A549 (cell line): ENCODE data around the gene BEST2. TPM values are rescaled to one million over a fixed set of nuclear protein-coding genes. Genes with fewer than 3 reads are reported as not detected.

Source experiments
- ATAC-seq, 2 experiments: fragments of 200-7000 bp in 1 of 2; fragments of >200 bp in 1 of 2; cut with Nextera tagmentation in 1 of 2; cut with Tn5 transposase in 1 of 2; 3 replicates each; pipeline versions ENCODE4 v1.8.0 to v1.9.1; 2018 to 2020; ENCODE audit warnings: mild to moderate bottlenecking in 1 of 2, moderate library complexity in 1 of 2
- CTCF ChIA-PET: fragments of 300-600 bp; sonication (Branson Sonifier 250); formaldehyde crosslinking; extraction: SDS; loops from one replicate; lab custom pipeline; 2021; ENCODE audit warnings: antibody characterized with exemption, inconsistent platforms; lab: Yijun Ruan, JAX
- POLR2A ChIA-PET: fragments of 350-600 bp; formaldehyde crosslinking; extraction: SDS; loops from one replicate; lab custom pipeline; 2021; ENCODE audit warnings: antibody characterized with exemption, inconsistent platforms; lab: Yijun Ruan, JAX
- DNase-seq, 2 experiments: peaks; one replicate each; pipeline versions ENCODE4 v3.0.0 to v3.0.0-alpha.2; 2011 to 2016; ENCODE audit warnings: low read depth in 1 of 2, low spot score in 1 of 2
- FAIRE-seq: peaks from 2 replicates; lab custom pipeline; 2011; peaks lifted over from hg19 to GRCh38; lab: Jason Lieb, UNC
- H3K27ac ChIP-seq, 2 experiments: fragments of >200 bp; sonication (Bioruptor Twin); formaldehyde crosslinking; 3 replicates each; pipeline ENCODE4 v1.5.1; 2016 to 2017
- H3K4me1 ChIP-seq: fragments of >200 bp; sonication (Bioruptor Twin); formaldehyde crosslinking; 3 replicates; pipeline ENCODE4 v1.6.1; 2016
- H3K4me2 ChIP-seq: fragments of >200 bp; sonication (Bioruptor Twin); formaldehyde crosslinking; 3 replicates; pipeline ENCODE4 v1.6.1; 2016
- H3K4me3 ChIP-seq: fragments of >200 bp; sonication (Bioruptor Twin); formaldehyde crosslinking; 3 replicates; pipeline ENCODE4 v1.5.1; 2016
- H3K9me3 ChIP-seq: fragments of >200 bp; sonication (Bioruptor Twin); formaldehyde crosslinking; 3 replicates; pipeline ENCODE4 v1.6.1; 2016
- BHLHE40 ChIP-seq: IDR thresholded peaks from 2 replicates; pipeline ENCODE4 v1.6.1; 2012; ENCODE audit warnings: low read depth, low read length, inconsistent platforms
- CBX2 ChIP-seq: fragments of 200-600 bp; sonication (generic); IDR thresholded peaks from 2 replicates; pipeline ENCODE4 v1.6.1; 2016; ENCODE audit warnings: low read depth, mild to moderate bottlenecking, borderline replicate concordance
- CHD2 ChIP-seq: fragments of 150-350 bp; IDR thresholded peaks from 2 replicates; pipeline ENCODE4 v1.6.1; 2014; ENCODE audit warnings: low read length; ENCODE audit not compliant: partially characterized antibody
- HEYL ChIP-seq: fragments of 250-450 bp; sonication (Bioruptor Pico); IDR thresholded peaks from 2 replicates; pipeline ENCODE4 v1.8.0; 2021; ENCODE audit warnings: mild to moderate bottlenecking, moderate library complexity
- HOXA7 ChIP-seq: fragments of 250-450 bp; sonication (Bioruptor Pico); IDR thresholded peaks from 2 replicates; pipeline ENCODE4 v1.5.0; 2020; ENCODE audit warnings: mild to moderate bottlenecking, moderate library complexity
- HOXB13 ChIP-seq: fragments of 250-450 bp; sonication (Bioruptor Pico); IDR thresholded peaks from 2 replicates; pipeline ENCODE4 v1.5.0; 2020; ENCODE audit warnings: low read depth, mild to moderate bottlenecking, moderate library complexity
- KDM1A ChIP-seq: fragments of 200-600 bp; sonication (generic); IDR thresholded peaks from 2 replicates; pipeline ENCODE4 v1.6.1; 2016; ENCODE audit warnings: low read depth, mild to moderate bottlenecking
- MAZ ChIP-seq: fragments of 150-350 bp; IDR thresholded peaks from 2 replicates; pipeline ENCODE4 v1.6.1; 2014; ENCODE audit warnings: antibody characterized with exemption, low read depth, low read length, borderline replicate concordance
- MYC ChIP-seq: IDR thresholded peaks from 2 replicates; pipeline ENCODE4 v1.6.1; 2012; ENCODE audit warnings: mild to moderate bottlenecking, inconsistent platforms, low read length, improper control_type of control experiment, borderline replicate concordance
- RCOR1 ChIP-seq: fragments of 150-350 bp; IDR thresholded peaks from 2 replicates; pipeline ENCODE4 v1.6.1; 2014; ENCODE audit warnings: antibody characterized with exemption, low read length, low read depth
- RNF2 ChIP-seq: fragments of 200-600 bp; sonication (generic); IDR thresholded peaks from 2 replicates; pipeline ENCODE4 v1.6.1; 2016; ENCODE audit warnings: low read depth, mild to moderate bottlenecking, antibody characterized with exemption, moderate library complexity, borderline replicate concordance
- ZNF302 ChIP-seq: fragments of 250-450 bp; sonication (Bioruptor Pico); IDR thresholded peaks from 2 replicates; pipeline ENCODE4 v1.9.0; 2021; ENCODE audit warnings: inconsistent platforms, mild to moderate bottlenecking, moderate library complexity
- WGBS: methylation state at CpG from one replicate; pipeline ENCODE4 v1.1.6; 2017; ENCODE audit errors: missing lambda C conversion rate; 5-methylcytosine and 5-hydroxymethylcytosine counted together
- polyA plus RNA-seq, 4 experiments: library from polyadenylated mRNA; depleted of rRNA in 3 of 4; stranded (reverse); fragments of >200 nt; fragmentation: RNase III in 1 of 4; extraction: RNeasy Plus Mini Kit Qiagen cat#74134 plus additional on column Dnase treatment in 1 of 4; gene quantifications; 2 replicates in 3 of 4; 3 replicates in 1 of 4; pipeline ENCODE4 v1.2.3, GENCODE V29; 2011 to 2017
- TF ChIP-seq, protein P1 (sequence below): fragments of 200-600 bp; sonication (generic); IDR thresholded peaks from 2 replicates; pipeline ENCODE4 v1.6.1; 2016; ENCODE audit warnings: antibody characterized with exemption, mild to moderate bottlenecking, moderate library complexity
- TF ChIP-seq, protein P2 (sequence below): fragments of >200 bp; sonication (Bioruptor Twin); formaldehyde crosslinking; IDR thresholded peaks from 2 replicates; pipeline ENCODE4 v1.6.1; 2016
- TF ChIP-seq, protein P3 (sequence below): fragments of >200 bp; sonication (Bioruptor Twin); formaldehyde crosslinking; IDR thresholded peaks from 3 replicates; pipeline ENCODE4 v1.5.1; 2016

BEST2 gene
- polyA plus RNA-seq, 2 of the 4 experiments (the other 2 are of a cell fraction) = not detected

DNA sequence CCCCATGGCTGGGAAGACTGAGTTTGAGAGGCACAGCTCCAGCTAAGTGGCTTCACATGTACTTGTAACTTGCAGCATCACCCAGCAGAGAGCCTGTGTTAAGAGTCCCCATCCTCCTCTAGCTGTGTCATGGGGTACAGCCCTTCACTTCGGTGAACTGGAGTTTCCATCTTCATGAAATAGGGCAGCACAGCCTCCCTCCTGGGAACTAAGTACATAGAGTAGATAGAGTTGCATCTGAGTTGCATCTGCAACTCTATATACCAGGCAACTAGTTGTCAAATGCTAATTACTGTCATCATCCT lies 48.8 kb downstream of the BEST2 start:
- no peak overlapping the region for H3K4me2 ChIP-seq
- H3K4me3 ChIP-seq = no peak overlapping the region
- no peak for ATAC-seq
- FAIRE-seq = no peak
- POLR2A ChIA-PET = no interaction called here
- CTCF ChIA-PET = interaction anchor here (1.3 to 17.4 kb wide), 3 partner anchors 33 to 123 kb away, joined by 3 to 901 read pairs (median 44); partner anchors contain the start of gene HOOK2
- H3K27ac ChIP-seq = no peak overlapping the region
- no peaks in the 10 kb centered on the region for H3K9me3 ChIP-seq
- no peak for DNase-seq
- no peak for TF ChIP-seq BHLHE40
- TF ChIP-seq, protein P1, sequence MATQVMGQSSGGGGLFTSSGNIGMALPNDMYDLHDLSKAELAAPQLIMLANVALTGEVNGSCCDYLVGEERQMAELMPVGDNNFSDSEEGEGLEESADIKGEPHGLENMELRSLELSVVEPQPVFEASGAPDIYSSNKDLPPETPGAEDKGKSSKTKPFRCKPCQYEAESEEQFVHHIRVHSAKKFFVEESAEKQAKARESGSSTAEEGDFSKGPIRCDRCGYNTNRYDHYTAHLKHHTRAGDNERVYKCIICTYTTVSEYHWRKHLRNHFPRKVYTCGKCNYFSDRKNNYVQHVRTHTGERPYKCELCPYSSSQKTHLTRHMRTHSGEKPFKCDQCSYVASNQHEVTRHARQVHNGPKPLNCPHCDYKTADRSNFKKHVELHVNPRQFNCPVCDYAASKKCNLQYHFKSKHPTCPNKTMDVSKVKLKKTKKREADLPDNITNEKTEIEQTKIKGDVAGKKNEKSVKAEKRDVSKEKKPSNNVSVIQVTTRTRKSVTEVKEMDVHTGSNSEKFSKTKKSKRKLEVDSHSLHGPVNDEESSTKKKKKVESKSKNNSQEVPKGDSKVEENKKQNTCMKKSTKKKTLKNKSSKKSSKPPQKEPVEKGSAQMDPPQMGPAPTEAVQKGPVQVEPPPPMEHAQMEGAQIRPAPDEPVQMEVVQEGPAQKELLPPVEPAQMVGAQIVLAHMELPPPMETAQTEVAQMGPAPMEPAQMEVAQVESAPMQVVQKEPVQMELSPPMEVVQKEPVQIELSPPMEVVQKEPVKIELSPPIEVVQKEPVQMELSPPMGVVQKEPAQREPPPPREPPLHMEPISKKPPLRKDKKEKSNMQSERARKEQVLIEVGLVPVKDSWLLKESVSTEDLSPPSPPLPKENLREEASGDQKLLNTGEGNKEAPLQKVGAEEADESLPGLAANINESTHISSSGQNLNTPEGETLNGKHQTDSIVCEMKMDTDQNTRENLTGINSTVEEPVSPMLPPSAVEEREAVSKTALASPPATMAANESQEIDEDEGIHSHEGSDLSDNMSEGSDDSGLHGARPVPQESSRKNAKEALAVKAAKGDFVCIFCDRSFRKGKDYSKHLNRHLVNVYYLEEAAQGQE = no peak
- no CpG with 5 or more reads among the region's 1 CpG for WGBS
- H3K4me1 ChIP-seq = peaks cover 9% of the 10 kb centered on the region

DNA sequence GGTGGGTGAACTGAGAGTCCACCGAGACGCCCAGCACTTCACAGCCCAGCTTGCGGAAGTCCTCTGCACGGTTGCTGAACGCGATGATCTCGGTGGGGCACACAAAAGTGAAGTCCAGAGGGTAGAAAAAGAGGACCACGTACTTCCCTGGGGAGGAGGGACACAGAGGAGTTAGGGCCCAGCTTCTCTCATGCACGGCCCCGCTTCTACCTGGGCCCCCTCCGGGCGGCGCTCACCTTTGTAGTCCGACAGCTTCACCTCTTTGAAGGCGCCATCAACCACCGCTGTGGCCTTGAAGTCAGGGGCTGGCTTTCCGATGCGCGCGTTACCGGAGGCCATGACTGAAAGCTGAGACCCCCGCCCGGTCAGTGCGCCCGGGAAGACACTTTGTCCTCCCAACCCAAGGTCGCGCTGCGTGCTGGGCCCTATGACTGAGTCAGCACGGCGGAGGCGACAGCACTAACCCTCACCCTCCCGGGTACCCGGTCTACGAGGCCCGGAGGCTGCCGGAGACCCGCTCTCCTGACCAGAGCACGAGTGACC lies 49.4 kb downstream of the BEST2 start:
- H3K4me1 ChIP-seq = peaks cover 4% of the 10 kb centered on the region
- TF ChIP-seq, protein P2, sequence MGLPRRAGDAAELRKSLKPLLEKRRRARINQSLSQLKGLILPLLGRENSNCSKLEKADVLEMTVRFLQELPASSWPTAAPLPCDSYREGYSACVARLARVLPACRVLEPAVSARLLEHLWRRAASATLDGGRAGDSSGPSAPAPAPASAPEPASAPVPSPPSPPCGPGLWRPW = no peak
- TF ChIP-seq HEYL = no peak
- no peak for TF ChIP-seq RCOR1
- no peak for TF ChIP-seq KDM1A
- no peak for TF ChIP-seq MAZ
- TF ChIP-seq HOXA7 (CRISPR knock-in tag) = no peak
- TF ChIP-seq, protein P3, sequence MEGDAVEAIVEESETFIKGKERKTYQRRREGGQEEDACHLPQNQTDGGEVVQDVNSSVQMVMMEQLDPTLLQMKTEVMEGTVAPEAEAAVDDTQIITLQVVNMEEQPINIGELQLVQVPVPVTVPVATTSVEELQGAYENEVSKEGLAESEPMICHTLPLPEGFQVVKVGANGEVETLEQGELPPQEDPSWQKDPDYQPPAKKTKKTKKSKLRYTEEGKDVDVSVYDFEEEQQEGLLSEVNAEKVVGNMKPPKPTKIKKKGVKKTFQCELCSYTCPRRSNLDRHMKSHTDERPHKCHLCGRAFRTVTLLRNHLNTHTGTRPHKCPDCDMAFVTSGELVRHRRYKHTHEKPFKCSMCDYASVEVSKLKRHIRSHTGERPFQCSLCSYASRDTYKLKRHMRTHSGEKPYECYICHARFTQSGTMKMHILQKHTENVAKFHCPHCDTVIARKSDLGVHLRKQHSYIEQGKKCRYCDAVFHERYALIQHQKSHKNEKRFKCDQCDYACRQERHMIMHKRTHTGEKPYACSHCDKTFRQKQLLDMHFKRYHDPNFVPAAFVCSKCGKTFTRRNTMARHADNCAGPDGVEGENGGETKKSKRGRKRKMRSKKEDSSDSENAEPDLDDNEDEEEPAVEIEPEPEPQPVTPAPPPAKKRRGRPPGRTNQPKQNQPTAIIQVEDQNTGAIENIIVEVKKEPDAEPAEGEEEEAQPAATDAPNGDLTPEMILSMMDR = no peak
- no peak overlapping the region for H3K27ac ChIP-seq
- POLR2A ChIA-PET = no interaction called here
- ATAC-seq = no peak
- 94% methylated on average over 17 of the region's 38 CpGs for WGBS
- DNase-seq = no peak
- FAIRE-seq = no peak
- H3K4me3 ChIP-seq = no peak overlapping the region
- H3K9me3 ChIP-seq = no peaks in the 10 kb centered on the region
- CTCF ChIA-PET = interaction anchor here (17.4 kb wide), 1 partner anchor 34 kb away, joined by 901 read pairs; the partner anchor contains the start of gene HOOK2
- H3K4me2 ChIP-seq = no peak overlapping the region

DNA sequence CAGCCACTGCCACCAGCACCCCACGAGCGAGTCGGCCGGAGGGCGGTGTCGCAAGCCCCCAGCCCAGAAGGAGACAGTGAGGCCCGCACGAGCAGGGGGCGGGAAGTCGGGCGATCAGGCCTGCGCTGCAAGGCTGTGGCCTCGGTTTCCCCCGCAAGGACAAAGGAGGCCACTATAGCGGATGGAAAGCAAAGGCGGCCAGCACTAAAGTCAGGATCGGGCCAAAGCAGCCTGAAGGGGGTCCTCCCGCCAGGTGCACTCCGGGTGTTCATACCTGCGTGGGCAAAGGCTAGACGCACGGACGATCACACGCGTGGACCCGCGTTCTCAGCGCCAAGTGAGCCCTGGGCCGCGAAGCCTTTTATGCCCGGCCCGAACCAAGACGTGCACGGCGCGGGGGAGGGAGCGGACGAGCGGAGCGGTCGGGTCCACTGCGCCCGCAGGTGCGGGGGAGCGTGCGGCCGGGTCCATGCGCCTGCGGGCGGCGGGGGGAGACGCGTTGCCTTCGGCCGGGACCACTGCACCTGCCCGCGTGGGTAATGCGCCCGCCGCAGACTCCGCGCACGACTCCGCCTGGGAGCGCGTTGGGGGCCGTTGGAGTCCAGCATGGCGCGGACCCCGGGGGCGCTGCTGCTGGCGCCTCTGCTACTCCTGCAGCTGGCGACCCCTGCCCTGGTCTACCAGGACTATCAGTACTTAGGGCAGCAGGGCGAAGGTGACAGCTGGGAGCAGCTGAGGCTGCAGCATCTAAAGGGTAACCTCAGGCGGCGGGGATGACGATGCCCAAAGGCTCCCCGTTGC lies 50.1 kb downstream of the BEST2 start, which contains the start of the genes PRDX2 and THSD8:
Gene PRDX2, minus strand, starts transcription at position 335 of the 801 bp plus-strand sequence. CDS start 539 bp downstream, outside the sequence.
Gene THSD8, plus strand, starts transcription at position 604 of the 801 bp plus-strand sequence. Its CDS starts 3 bp downstream, at position 607.
- Histone ChIP-seq H3K4me3 (no peak within 1 kb of the TSS), H3K4me1 (no peaks in the 10 kb centered on the region), H3K4me2 (no peak within 1 kb of the TSS), H3K27ac (no peak within 1 kb of the TSS), H3K9me3 (no peaks in the 10 kb centered on the region)
- ChIA-PET CTCF (interaction anchor here (1.3 to 17.4 kb wide), 2 partner anchors 35 to 46 kb away, joined by 5 to 901 read pairs; partner anchors contain the start of gene HOOK2), POLR2A (no interaction called here)
- ATAC-seq = no peak
- TF ChIP-seq KDM1A (no peak), RNF2 (no peak), CHD2 (no peak), ZNF302 (CRISPR knock-in tag) (no peak), MYC (no peak), HOXB13 (CRISPR knock-in tag) (no peak), CBX2 (no peak)
- TF ChIP-seq, protein P3 = no peak
- TF ChIP-seq, protein P2 = no peak
- FAIRE-seq = no peak
- no peak for DNase-seq
- WGBS = 59% methylated on average over 48 of the region's 78 CpGs
